PC-9 (cell line): ENCODE data around the gene ZFP57. TPM values are rescaled to one million over a fixed set of nuclear protein-coding genes. Genes with fewer than 3 reads are reported as not detected.

Experiments used
- BruUV-seq: library from RNA; stranded (reverse); fragments of 400-500 nt; replicated peaks from 2 replicates; lab custom pipeline; 2021; lab: Mats Ljungman, UMichigan
- CTCF ChIA-PET: fragments of 300-600 bp; sonication (Branson Sonifier 250); formaldehyde crosslinking; loops from one replicate; lab custom pipeline; 2022; ENCODE audit warnings: antibody characterized with exemption; lab: Charles Lee
- POLR2A ChIA-PET: fragments of 300-600 bp; sonication (Branson Sonifier 250); formaldehyde crosslinking; loops from one replicate; lab custom pipeline; 2022; ENCODE audit warnings: antibody characterized with exemption; ENCODE audit not compliant: unreplicated experiment; lab: Charles Lee
- DNase-seq, 2 experiments: peaks; one replicate each; pipeline versions ENCODE4 v3.0.0 to v3.0.0-alpha.2; 2015 to 2022; ENCODE audit warnings: mixed read lengths in 1 of 2
- H2AFZ ChIP-seq: fragments of 200-600 bp; sonication (generic); 2 replicates; pipeline ENCODE4 v1.8.1; 2017; ENCODE audit warnings: antibody characterized with exemption
- H3F3A ChIP-seq: fragments of 200-600 bp; sonication (generic); 2 replicates; pipeline ENCODE4 v1.8.1; 2017; ENCODE audit warnings: antibody characterized with exemption, mild to moderate bottlenecking, low read depth; ENCODE audit not compliant: insufficient read depth
- H3K27ac ChIP-seq: fragments of 200-600 bp; sonication (generic); 2 replicates; pipeline ENCODE4 v1.6.1; 2016; ENCODE audit warnings: mixed run types
- H3K27me3 ChIP-seq: fragments of 200-600 bp; sonication (generic); 2 replicates; pipeline ENCODE4 v1.6.1; 2016; ENCODE audit warnings: low read depth, mixed run types; ENCODE audit not compliant: insufficient read depth
- H3K36me3 ChIP-seq: fragments of 200-600 bp; sonication (generic); 2 replicates; pipeline ENCODE4 v1.6.1; 2016; ENCODE audit warnings: low read depth, mixed run types
- H3K4me1 ChIP-seq: fragments of 200-600 bp; sonication (generic); replicated peaks from 2 replicates; pipeline ENCODE4 v1.6.1; 2016; ENCODE audit warnings: mixed run types; ENCODE audit not compliant: insufficient read depth
- H3K4me2 ChIP-seq: fragments of 200-600 bp; sonication (generic); 2 replicates; pipeline ENCODE4 v1.6.1; 2017; ENCODE audit warnings: mixed run types
- H3K4me3 ChIP-seq: fragments of 200-600 bp; sonication (generic); 2 replicates; pipeline ENCODE4 v1.6.1; 2016; ENCODE audit warnings: mixed run types
- H3K79me2 ChIP-seq: fragments of 200-600 bp; sonication (generic); 2 replicates; pipeline ENCODE4 v1.6.1; 2017; ENCODE audit warnings: low read depth, mixed run types
- H3K9me2 ChIP-seq: fragments of 200-600 bp; sonication (generic); 2 replicates; pipeline ENCODE4 v1.8.1; 2017; ENCODE audit warnings: mild to moderate bottlenecking; ENCODE audit not compliant: insufficient read depth
- H3K9me3 ChIP-seq: fragments of 200-600 bp; sonication (generic); 2 replicates; pipeline ENCODE4 v1.8.1; 2016; ENCODE audit warnings: low read depth; ENCODE audit not compliant: insufficient read depth
- H4K20me1 ChIP-seq: fragments of 200-600 bp; sonication (generic); 2 replicates; pipeline ENCODE4 v1.8.1; 2017; ENCODE audit not compliant: insufficient read depth
- CTCF ChIP-seq: fragments of 200-600 bp; sonication (generic); conservative IDR thresholded peaks from 2 replicates; pipeline ENCODE4 v1.6.1; 2017; ENCODE audit warnings: mixed run types, antibody characterized with exemption, mild to moderate bottlenecking, moderate library complexity
- EZH2 ChIP-seq: fragments of 200-600 bp; sonication (generic); IDR thresholded peaks from 2 replicates; pipeline ENCODE4 v1.8.0; 2017; ENCODE audit warnings: antibody characterized with exemption, low read depth
- intact Hi-C: fragments of 100-400 bp; cut with micrococcal nuclease; formaldehyde crosslinking; loops from one replicate; pipeline ENCODE4 v1.10.0; 2022; ENCODE audit not compliant: unreplicated experiment
- total RNA-seq: library from RNA; stranded (reverse); gene quantifications from 2 replicates; pipeline ENCODE4 v1.2.3, GENCODE V29; 2021

The ZFP57 gene
- total RNA-seq, 1 experiment from 2014 or later, result 1.1 TPM

DNA sequence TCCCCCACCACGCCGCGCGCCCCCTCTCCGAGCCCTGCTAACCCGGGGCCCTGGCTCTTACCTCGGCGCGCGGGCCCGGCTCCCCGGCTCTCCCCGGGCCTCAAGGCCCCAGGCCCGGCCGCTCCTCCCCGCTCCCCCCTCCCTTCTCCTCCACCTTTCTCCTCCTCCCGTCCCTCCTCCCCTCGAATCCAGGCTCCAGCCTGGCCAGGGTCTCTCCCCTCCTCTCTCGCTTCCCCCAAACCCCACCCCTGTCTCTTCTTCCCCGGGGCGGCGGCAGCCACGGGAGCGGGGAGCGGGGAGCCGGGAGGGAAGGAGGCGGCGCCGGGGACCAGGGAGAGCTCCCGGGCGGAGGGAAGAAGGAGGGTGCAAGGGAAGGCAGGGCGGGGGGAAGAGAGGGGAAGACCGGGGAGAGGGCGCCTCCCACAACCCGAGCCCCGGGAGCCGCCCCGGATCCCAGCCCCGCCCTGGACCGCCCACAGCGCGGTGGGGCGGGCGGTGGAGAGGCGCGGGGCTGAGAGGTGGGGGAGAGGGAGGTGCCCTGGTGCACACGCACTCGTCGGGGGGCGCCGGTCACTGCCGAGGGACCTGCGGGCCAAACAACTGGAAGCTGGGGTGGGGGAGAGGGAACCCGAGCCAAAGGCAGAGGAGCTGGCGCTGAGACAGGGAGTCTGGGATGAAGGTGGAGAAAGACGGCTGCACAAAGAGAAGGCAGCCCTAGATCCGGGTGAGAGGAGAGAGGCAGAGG lies 48.0 kb downstream of the ZFP57 start, which contains the start of gene GABBR1:
Gene GABBR1 (minus strand): TSS at position 395 of the 745 bp plus-strand sequence. CDS start 798 bp downstream, outside the sequence.
- intact Hi-C loops, result no loop called here
- peak; percentile 65 to 93 for DNase-seq
- no peaks in the 10 kb centered on the region for H3K79me2 ChIP-seq

DNA sequence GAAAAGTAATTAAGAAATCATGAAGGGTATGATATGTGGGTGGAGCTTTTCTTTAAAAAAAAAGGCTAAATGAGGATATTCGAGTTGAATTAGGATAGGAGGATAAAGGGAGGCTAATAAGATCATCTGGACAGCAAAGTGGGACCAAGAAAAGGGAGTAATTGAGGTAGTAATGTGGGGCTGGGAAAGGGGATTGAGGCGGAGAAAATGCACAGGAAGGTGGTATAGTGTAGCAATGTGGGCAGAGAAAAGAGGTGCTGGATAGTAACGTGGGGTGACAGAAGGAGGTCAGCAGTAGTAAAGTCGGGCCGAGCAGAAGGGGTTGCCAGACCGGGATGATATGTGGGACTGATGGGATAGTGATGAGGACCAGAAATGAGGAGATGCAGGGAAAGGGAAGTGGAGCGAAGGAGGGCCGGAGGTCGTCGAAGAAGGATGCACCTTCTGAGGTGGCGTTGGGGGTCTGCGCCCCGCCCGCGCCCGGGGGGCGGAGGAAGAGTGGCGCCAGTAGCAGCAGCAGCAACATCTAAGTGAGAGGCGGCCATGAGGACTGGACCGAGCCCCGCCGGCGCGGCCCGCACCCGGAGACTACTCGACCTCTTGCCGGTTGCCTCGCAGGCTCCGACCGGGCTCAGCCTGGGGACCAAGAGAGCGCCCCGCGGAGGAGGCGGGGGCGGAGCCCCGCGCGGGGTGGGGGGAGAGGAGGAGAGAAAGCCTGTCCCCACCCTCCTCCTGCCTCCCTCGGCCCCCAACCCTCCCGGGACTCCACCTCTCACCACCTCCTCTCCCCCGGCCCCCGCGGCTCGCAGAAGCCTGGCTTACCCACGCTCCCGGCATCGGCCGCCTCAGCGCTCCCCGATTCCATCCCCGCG lies 48.9 kb downstream of the ZFP57 start:
- POLR2A ChIA-PET, result interaction anchor here (0.5 to 0.7 kb wide), 7 partner anchors 34 to 1865 kb away, joined by 3 to 8 read pairs (median 3); no protein-coding TSS in a partner anchor
- H2AFZ ChIP-seq, result peak overlapping the region; percentile 79; the same call in 1 of the 2 replicates
- intact Hi-C loops, result no loop called here

More for the DNA sequence above, 48.0 kb downstream of the ZFP57 start, which contains the start of gene GABBR1:
- H4K20me1 ChIP-seq, result no peaks in the 10 kb centered on the region
- peaks cover 4% of the 10 kb centered on the region; the same call in 1 of the 2 replicates for H3F3A ChIP-seq
- peak within 1 kb of the TSS; percentile 79 for H2AFZ ChIP-seq
- no peaks in the 10 kb centered on the region for H3K36me3 ChIP-seq
- H3K9me3 ChIP-seq, result no peaks in the 10 kb centered on the region
- H3K27ac ChIP-seq, result no peak within 1 kb of the TSS
- peak within 1 kb of the TSS; percentile 82 for H3K4me2 ChIP-seq
- H3K4me1 ChIP-seq, result peaks cover 5% of the 10 kb centered on the region; the same call in 1 of the 2 replicates
- no TSS peak for BruUV-seq
- TF ChIP-seq CTCF, result no peak
- TF ChIP-seq EZH2, result no peak
- H3K27me3 ChIP-seq, result no peaks in the 10 kb centered on the region
- CTCF ChIA-PET, result interaction anchor here (0.6 to 1.3 kb wide), 5 partner anchors 14 to 325 kb away, joined by 3 to 9 read pairs (median 4); no protein-coding TSS in a partner anchor
- POLR2A ChIA-PET, result interaction anchor here (0.5 to 0.8 kb wide), 11 partner anchors 15 to 1864 kb away, joined by 3 to 21 read pairs (median 7); no protein-coding TSS in a partner anchor
- H3K4me3 ChIP-seq, result peak within 1 kb of the TSS; percentile 68
- H3K9me2 ChIP-seq, result no peaks in the 10 kb centered on the region

More for the DNA sequence above, 48.9 kb downstream of the ZFP57 start:
- Histone ChIP-seq H4K20me1 (no peaks in the 10 kb centered on the region), H3F3A (peaks cover 4% of the 10 kb centered on the region; the same call in 1 of the 2 replicates), H3K4me1 (peaks cover 5% of the 10 kb centered on the region; the same call in 1 of the 2 replicates), H3K27me3 (no peaks in the 10 kb centered on the region), H3K36me3 (no peaks in the 10 kb centered on the region), H3K4me3 (peak overlapping the region; percentile 68), H3K4me2 (peak overlapping the region; percentile 82), H3K9me2 (no peaks in the 10 kb centered on the region), H3K79me2 (no peaks in the 10 kb centered on the region), H3K9me3 (no peaks in the 10 kb centered on the region), H3K27ac (no peak overlapping the region)
- CTCF ChIA-PET, result interaction anchor here (0.6 to 1.3 kb wide), 4 partner anchors 15 to 644 kb away, joined by 4 to 9 read pairs (median 6); no protein-coding TSS in a partner anchor
- peak in 1 of 2 experiments; percentile 77 for DNase-seq
- no TSS peak for BruUV-seq
- TF ChIP-seq CTCF, result no peak
- TF ChIP-seq EZH2, result no peak
